Uterus (tissue), 4 donors: ENCODE results near the gene CACNB4. TPM values are rescaled to one million over a fixed set of nuclear protein-coding genes. Genes with fewer than 3 reads are reported as not detected.

Experiments used
- DNase-seq, 2 donors: peaks; one replicate each; pipeline ENCODE4 v3.0.0-alpha.2; 2019 to 2020
- H3K27ac ChIP-seq, 2 donors: fragments of 200-600 bp; sonication (generic); 1 replicate in 1 of 2; 2 replicates in 1 of 2; pipeline ENCODE4 v1.5.1; 2016 to 2018
- H3K27me3 ChIP-seq, 2 donors: fragments of 200-600 bp; sonication (generic); one replicate each; pipeline ENCODE4 v1.5.1; 2018 to 2019; ENCODE audit warnings: control low read depth in 1 of 2
- H3K36me3 ChIP-seq, 2 donors: fragments of 200-600 bp; sonication (generic); one replicate each; pipeline ENCODE4 v1.5.1; 2019; ENCODE audit warnings: control low read depth in 1 of 2
- H3K4me1 ChIP-seq, 2 donors: fragments of 200-600 bp; sonication (generic); one replicate each; pipeline ENCODE4 v1.5.1; 2018 to 2019; ENCODE audit warnings: control low read depth in 1 of 2
- H3K4me3 ChIP-seq, 2 donors: fragments of 200-600 bp; sonication (generic); 1 replicate in 1 of 2; 2 replicates in 1 of 2; pipeline ENCODE4 v1.5.1; 2018 to 2019; ENCODE audit warnings: mild to moderate bottlenecking in 1 of 2
- H3K9me3 ChIP-seq, 2 donors: fragments of 200-600 bp; sonication (generic); one replicate each; pipeline ENCODE4 v1.5.1; 2019; ENCODE audit warnings: control low read depth in 1 of 2
- CTCF ChIP-seq, 4 experiments: fragments of 200-600 bp in 2 of 4; fragments of 450-650 bp in 2 of 4; sonication (generic) in 2 of 4; IDR thresholded peaks; one replicate each; pipeline ENCODE4 v1.5.1; 2016 to 2019; ENCODE audit warnings: antibody characterized with exemption in 4 of 4, mild to moderate bottlenecking in 2 of 4, moderate library complexity in 1 of 4
- POLR2A ChIP-seq, 2 donors: fragments of 450-650 bp; IDR thresholded peaks; one replicate each; pipeline ENCODE4 v1.6.1; 2016; ENCODE audit warnings: antibody characterized with exemption in 2 of 2, mild to moderate bottlenecking in 1 of 2, moderate library complexity in 1 of 2
- intact Hi-C: fragments of 100-400 bp; cut with DNase I; formaldehyde crosslinking; loops from one replicate; pipeline ENCODE4 v1.15.1; 2023; ENCODE audit warnings: low total_unique reads
- total RNA-seq, 4 donors: library from RNA; depleted of rRNA in 3 of 4; stranded (reverse); fragments of >200 nt in 3 of 4; gene quantifications; one replicate each; pipeline versions ENCODE4 v1.1.0 to v1.2.4, GENCODE V29; 2014 to 2023
- donor health status: DM: yes; HTN: yes; CAD: no.

CACNB4 gene
- total RNA-seq, 4 donors from 2014 or later = 0.26 to 14.0 (median 1.6) TPM

DNA sequence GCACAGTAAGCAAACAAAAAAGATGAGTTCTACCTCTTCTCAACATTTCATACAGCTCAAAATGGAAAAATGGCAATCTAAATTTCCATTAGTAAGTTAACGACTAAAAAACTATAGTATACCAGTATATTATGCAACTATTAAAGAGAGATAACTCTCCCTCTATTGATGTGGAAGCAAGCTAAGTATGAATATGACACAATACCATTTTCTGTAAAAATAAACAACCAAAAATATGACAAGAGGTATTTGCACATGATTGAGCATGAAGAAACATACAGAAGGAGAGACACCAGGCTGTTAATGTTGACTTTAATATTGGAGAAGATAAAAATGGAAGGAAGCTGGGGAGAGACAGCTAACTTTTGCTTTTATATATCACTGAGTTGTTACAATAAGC lies 167.1 kb downstream of the CACNB4 start:
- Histone ChIP-seq H3K36me3 (no peaks in the 10 kb centered on the region), H3K27ac (no peak overlapping the region), H3K9me3 (no peaks in the 10 kb centered on the region), H3K4me3 (no peak overlapping the region), H3K4me1 (no peaks in the 10 kb centered on the region), H3K27me3 (no peaks in the 10 kb centered on the region)
- intact Hi-C loops = no loop called here
- TF ChIP-seq POLR2A (IDR thresholded peaks at IDR 0.05) (no peak), CTCF (IDR thresholded peaks at IDR 0.05) (no peak)
- no peak for DNase-seq

GRCh38 chr2:151931030-151931611 lies 167.7 kb downstream of the CACNB4 start:
- intact Hi-C loops = no loop called here
- H3K4me1 ChIP-seq = no peaks in the 10 kb centered on the region
- no peak for DNase-seq
- no peak overlapping the region for H3K4me3 ChIP-seq
- no peak for TF ChIP-seq POLR2A (IDR thresholded peaks at IDR 0.05)
- TF ChIP-seq CTCF (IDR thresholded peaks at IDR 0.05) = no peak
- no peaks in the 10 kb centered on the region for H3K27me3 ChIP-seq
- H3K36me3 ChIP-seq = no peaks in the 10 kb centered on the region
- no peaks in the 10 kb centered on the region for H3K9me3 ChIP-seq
- H3K27ac ChIP-seq = no peak overlapping the region

GRCh38 chr2:151930042-151930441 lies 168.8 kb downstream of the CACNB4 start:
- DNase-seq = no peak
- Histone ChIP-seq H3K27ac (no peak overlapping the region), H3K4me1 (no peaks in the 10 kb centered on the region), H3K4me3 (no peak overlapping the region), H3K9me3 (no peaks in the 10 kb centered on the region), H3K36me3 (no peaks in the 10 kb centered on the region), H3K27me3 (no peaks in the 10 kb centered on the region)
- TF ChIP-seq POLR2A (IDR thresholded peaks at IDR 0.05) = no peak
- no peak for TF ChIP-seq CTCF (IDR thresholded peaks at IDR 0.05)
- intact Hi-C loops = no loop called here

DNA sequence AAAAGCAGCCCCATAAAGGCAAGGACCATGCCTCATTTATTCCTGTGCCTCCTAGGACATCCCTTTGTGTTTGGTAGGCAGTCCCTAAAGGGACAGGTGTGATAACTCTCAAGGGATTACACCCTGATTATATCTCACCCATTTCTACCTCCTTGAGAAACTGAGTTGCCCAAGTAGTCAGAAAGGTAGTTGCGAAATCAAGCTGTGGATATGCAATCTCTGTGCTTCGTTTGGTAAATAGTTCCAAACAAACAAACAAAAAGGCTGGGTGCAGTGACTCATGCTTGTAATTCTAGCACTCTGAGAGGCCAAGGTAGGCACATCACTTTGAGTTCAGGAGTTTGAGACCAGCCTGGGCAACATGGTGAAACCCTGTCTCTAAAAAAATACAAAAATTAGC lies 170.5 kb downstream of the CACNB4 start:
- intact Hi-C loops = no loop called here

More for the DNA sequence above, 170.5 kb downstream of the CACNB4 start:
- no peaks in the 10 kb centered on the region for H3K9me3 ChIP-seq
- H3K27me3 ChIP-seq = no peaks in the 10 kb centered on the region
- H3K27ac ChIP-seq = no peak overlapping the region
- H3K36me3 ChIP-seq = no peaks in the 10 kb centered on the region
- H3K4me1 ChIP-seq = no peaks in the 10 kb centered on the region
- no peak overlapping the region for H3K4me3 ChIP-seq
- no peak for TF ChIP-seq POLR2A (IDR thresholded peaks at IDR 0.05)
- TF ChIP-seq CTCF (IDR thresholded peaks at IDR 0.05) = no peak
- DNase-seq = no peak
